ENCODE data around the gene INPP5A.

DNA sequence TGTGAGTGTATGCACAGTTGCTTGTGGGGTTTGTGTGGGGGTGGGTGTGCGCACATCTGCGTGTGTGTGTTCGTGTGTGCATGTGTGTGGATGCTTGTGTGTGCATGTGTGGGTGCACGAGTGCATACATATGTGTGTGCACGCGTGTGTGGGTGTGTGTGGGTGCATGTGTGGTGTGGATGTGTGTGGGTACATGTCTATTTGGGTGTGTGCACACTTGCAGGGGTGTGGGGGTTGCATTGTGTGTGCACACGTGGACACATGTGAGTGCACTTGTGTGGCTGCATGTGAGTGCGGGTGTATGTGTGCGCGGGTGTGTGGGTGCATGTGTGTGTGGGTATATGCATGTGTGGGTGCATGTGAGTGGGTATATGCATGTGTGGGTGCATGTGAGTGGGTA, 174.7 kb downstream of the INPP5A start:
- no peak for TF ChIP-seq POLR2A (IDR thresholded peaks at IDR 0.05)
- TF ChIP-seq, protein P1, sequence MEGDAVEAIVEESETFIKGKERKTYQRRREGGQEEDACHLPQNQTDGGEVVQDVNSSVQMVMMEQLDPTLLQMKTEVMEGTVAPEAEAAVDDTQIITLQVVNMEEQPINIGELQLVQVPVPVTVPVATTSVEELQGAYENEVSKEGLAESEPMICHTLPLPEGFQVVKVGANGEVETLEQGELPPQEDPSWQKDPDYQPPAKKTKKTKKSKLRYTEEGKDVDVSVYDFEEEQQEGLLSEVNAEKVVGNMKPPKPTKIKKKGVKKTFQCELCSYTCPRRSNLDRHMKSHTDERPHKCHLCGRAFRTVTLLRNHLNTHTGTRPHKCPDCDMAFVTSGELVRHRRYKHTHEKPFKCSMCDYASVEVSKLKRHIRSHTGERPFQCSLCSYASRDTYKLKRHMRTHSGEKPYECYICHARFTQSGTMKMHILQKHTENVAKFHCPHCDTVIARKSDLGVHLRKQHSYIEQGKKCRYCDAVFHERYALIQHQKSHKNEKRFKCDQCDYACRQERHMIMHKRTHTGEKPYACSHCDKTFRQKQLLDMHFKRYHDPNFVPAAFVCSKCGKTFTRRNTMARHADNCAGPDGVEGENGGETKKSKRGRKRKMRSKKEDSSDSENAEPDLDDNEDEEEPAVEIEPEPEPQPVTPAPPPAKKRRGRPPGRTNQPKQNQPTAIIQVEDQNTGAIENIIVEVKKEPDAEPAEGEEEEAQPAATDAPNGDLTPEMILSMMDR (IDR thresholded peaks at IDR 0.05), result no peak
